Measurements from ENCODE around the gene RPS18.
"Not testable (repeated sequence)": the region's sequence is repeated elsewhere in the genome, so short reads cannot be mapped to it uniquely, and the experiment has no call there.

RPS18 gene

GRCh38 chr6:33271468-33272274 is at the start of gene RPS18, which contains the start of gene VPS52:
Gene RPS18, plus strand, starts transcription at chr6:33272075. Its CDS starts 45 bp downstream, at chr6:33272120.
Gene VPS52, minus strand, starts transcription at chr6:33271876. Its CDS starts 201 bp downstream, at chr6:33271675.
- FAIRE-seq = peak; percentile 87

GRCh38 chr6:33226503-33227120 is 45.3 kb upstream of the RPS18 start:
- FAIRE-seq = not testable (repeated sequence)

DNA sequence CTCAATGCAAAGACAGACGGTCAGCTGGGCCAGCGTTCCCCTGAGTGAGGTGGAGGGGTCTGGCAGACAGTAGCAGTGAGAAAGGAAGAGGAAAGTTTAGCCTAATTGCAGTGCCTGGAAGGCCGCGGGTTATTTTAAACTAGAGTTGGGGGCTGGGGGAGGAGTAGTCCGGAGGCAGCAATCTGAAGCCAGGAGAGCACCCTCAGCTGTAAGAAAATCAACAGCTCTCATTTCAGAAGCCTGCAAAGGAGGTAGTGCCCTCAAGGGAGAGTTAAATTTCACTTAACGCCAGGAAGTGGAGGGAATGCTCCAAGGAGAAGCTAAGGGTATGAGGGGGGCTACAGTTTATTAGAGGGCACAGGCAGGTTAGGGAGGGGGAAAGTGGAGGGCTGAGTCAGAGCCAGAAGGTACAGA is 36.6 kb upstream of the RPS18 start:
- no peak for FAIRE-seq

GRCh38 chr6:33236328-33236727 is 35.5 kb upstream of the RPS18 start:
- FAIRE-seq = no peak

DNA sequence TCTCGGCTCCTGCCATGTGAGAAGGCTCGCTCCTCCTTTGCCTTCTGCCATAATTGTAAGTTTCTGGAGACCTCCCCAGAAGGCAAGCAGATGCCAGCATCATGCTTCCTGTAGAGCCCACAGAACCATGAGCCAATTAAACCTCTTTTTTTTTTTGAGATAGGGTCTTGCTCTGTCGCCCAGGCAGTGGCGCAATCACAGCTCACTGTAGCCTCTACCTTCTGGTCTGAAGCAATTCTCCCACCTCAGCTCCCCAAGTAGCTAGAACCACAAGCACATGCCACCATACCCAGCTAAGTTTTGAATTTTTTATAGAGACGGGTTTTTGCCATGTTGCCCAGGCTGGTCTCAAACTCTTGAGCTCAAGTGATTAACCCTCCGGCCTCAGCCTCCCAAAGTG is 35.0 kb upstream of the RPS18 start:
- no peak for FAIRE-seq

DNA sequence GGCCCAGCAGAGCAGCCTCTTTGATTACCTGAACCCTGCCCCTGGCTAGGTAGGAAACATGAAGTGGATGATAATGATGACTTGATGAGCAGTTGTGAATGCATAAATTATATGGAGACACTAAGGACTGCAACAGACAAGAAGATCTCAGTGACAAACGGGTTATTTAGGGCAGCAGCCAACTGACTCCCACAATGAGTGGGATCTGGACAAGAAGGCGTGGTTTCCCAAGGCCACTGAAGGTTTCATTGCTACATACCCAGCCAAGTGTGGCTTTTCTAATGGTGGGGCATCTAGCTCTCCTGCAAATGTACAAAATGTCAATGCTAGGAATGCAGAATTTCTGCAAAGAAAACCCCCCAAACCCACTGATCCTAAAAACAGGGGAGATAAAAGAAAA is 34.1 kb upstream of the RPS18 start:
- FAIRE-seq = no peak

- FAIRE-seq = no peak
Measured at GRCh38 chr6:33241968-33242367, 29.9 kb upstream of the RPS18 start.

- FAIRE-seq = no peak
Measured at GRCh38 chr6:33243476-33243875, 28.4 kb upstream of the RPS18 start.

DNA sequence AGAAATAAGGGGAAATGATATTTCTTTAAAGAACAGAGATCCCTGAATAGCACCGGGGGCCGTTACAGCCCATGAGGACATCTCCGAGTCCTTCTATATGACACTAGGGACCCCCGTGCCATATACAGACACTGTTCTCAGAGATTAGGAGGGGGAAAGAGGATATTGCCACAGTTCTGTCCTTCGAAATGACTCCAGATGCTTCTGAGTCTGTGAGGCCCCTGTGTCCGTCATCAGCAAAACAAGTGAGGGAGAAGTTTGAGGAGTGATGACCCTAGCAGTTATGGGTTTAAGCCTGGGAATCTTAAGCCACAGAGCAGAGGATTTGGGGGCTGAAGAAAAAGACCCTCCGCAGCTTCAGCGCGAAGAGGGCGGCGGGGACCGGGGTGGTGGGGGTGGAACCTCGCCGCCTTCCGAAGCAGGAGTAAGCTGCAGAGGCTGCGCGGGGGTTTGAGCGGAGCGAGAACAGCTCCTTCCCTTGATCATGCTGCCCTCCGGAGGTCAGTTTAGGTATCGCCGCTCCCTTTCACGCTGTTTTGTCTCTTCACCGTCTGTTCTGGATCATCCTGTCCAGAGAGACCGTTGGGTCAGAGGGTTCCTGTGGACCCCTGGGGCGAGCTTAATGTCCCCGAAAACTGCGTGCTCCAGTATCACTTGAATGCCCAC is 23.8 kb upstream of the RPS18 start:
- no peak for FAIRE-seq

GRCh38 chr6:33248643-33248931 is 23.3 kb upstream of the RPS18 start:
- FAIRE-seq = no peak

DNA sequence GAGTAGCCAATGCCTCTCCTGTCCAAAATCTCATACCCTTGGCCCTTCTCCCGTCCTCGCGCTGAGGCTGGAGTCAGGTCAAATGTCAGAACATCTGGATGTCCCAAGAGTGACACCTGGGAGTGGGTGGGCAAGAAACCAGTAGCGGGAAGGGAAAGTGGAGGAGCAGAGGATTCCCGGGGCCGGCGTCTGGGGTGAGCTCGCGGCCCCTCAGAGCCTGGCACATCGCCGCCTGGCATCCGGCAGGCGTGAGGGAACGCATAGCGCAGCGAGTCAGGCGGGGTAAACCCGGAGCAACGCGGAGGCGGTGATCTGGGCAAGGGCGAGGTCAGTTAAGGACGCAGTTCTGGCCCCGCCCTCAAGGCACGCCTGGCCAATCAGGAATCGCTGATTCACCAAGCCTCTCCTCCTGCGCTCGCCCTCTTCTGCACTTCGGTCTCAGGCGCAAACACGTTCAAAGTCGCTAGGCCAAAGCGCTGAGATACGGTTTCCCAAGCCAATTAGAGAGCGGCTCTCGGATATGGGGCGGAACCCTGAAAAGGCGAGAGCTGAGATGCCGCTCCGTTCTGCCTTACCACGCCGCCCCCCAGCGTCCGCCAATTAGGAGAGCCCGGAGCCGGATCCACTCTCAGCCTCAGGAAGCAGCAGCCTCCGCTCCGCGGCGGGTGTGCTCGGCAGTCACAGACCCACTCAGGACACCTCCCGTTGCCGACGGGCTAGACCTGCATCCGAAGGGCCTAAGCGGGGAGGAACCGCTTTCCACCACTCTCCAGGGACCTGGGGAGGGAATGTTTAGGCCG is 22.7 kb upstream of the RPS18 start:
- FAIRE-seq = peak; percentile 98

- FAIRE-seq = no peak
Measured at GRCh38 chr6:33249732-33250630, 21.9 kb upstream of the RPS18 start.

DNA sequence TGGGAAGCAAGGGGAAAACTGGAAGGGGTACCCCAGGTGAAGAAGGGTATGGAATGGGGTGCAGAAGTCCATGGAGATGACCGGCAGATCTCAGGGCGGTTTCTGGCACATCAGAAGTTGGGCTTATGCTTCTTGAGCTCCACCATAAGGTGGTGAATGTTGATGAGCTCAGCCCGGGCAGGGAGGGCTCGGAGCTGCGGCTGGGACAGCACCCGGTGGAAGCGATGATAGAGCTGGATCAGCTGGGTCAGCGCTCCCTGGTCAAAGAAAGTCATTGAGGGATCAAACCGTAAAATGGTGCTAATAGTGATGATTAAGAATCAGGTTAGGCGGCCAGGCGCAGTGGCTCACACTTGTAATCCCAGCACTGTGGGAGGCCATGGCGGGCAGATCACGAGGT is 21.1 kb upstream of the RPS18 start:
- no peak for FAIRE-seq

GRCh38 chr6:33251395-33252012 is 20.4 kb upstream of the RPS18 start:
- FAIRE-seq = no peak

GRCh38 chr6:33252759-33253158 is 19.1 kb upstream of the RPS18 start:
- no peak for FAIRE-seq

- no peak for FAIRE-seq
Measured at GRCh38 chr6:33254591-33254990, 17.3 kb upstream of the RPS18 start.

GRCh38 chr6:33259032-33259431 is 12.8 kb upstream of the RPS18 start:
- FAIRE-seq = no peak

DNA sequence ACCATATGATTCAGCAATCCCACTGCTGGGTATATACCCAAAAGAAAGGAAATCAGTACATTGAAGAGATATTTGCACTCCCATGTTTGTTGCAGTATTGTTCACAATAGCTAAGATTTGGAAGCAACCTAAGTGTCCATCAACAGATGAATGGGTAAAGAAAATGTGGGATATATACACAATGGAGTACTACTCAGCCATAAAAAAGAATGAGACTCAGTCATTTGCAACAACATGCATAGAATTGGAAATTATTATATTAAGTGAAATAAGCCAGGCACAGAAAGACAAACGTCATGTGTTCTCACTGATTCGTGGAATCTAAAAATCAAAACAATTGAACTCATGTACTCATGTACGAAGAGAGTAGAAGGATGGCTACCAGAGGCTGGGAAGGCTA is 9.4 kb upstream of the RPS18 start:
- FAIRE-seq = not testable (repeated sequence)

DNA sequence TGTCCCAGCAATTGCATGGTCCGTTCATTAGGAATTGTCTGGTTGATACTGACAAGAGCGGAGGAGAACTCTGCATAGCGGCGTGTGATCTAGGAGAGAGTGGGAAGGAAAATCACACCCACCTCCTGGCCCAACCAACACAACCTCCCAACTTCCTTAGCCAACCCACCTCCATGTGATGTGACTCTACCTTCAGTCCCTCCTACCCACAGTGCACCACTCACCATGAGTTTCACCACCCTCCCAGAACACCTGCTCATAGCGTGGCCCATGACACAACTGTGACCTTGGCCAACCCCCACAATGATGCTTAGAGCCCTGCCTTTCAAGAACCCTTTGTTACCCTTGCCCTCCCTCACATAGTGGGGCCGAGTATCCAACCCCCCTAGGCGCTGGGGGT is 7.9 kb upstream of the RPS18 start:
- no peak for FAIRE-seq

DNA sequence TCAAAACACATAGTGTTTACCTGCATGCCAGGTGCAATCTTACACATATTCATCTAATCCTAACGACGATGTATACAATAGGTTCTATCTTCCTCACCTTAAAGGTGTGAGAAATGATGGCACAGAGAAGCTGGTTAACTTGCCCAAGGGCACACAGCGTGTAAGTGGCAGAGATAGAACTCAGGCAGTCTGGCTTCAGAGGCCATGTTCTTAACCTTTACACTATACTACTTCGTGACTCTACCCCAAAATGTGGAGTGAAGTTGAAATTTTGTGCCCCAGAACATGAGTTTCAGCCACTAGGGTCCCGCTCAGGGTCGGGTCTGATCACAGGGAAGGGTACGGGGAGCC is 783 bp upstream of the RPS18 start:
- FAIRE-seq = no peak

- no peak for FAIRE-seq
Measured at GRCh38 chr6:33272275-33273128, 627 bp downstream of the RPS18 start.

Measured in endometrium (tissue), 2 donors.